HFFc6 (cell line): ENCODE data around the gene PML. TPM values are rescaled to one million over a fixed set of nuclear protein-coding genes. Genes with fewer than 3 reads are reported as not detected.
"Not testable (repeated sequence)": the region's sequence is repeated elsewhere in the genome, so short reads cannot be mapped to it uniquely, and the experiment has no call there.

Experiments
- DNase-seq: peaks from one replicate; pipeline ENCODE4 v3.0.0-alpha.2; 2018
- H3K27ac Mint-ChIP-seq: 2 replicates; pipeline ENCODE4 v1.8.0; 2020; ENCODE audit warnings: mild to moderate bottlenecking, mixed read lengths
- H3K27me3 Mint-ChIP-seq: 2 replicates; pipeline ENCODE4 v1.8.0; 2021; ENCODE audit warnings: mild to moderate bottlenecking, moderate library complexity, mixed read lengths; ENCODE audit not compliant: insufficient read depth
- H3K36me3 Mint-ChIP-seq: 2 replicates; pipeline ENCODE4 v1.8.0; 2021; ENCODE audit warnings: low read depth, mixed read lengths
- H3K4me1 Mint-ChIP-seq: 2 replicates; pipeline ENCODE4 v1.8.0; 2020; ENCODE audit warnings: low read depth, mixed read lengths
- H3K4me3 Mint-ChIP-seq: 2 replicates; pipeline ENCODE4 v1.8.0; 2020; ENCODE audit warnings: mild to moderate bottlenecking, moderate library complexity, mixed read lengths
- H3K9me3 Mint-ChIP-seq: 2 replicates; pipeline ENCODE4 v1.8.0; 2020; ENCODE audit warnings: mild to moderate bottlenecking, mixed read lengths
- CTCF ChIP-seq: fragments of 200-600 bp; sonication (generic); IDR thresholded peaks from 2 replicates; pipeline ENCODE4 v1.5.0; 2021; ENCODE audit warnings: antibody characterized with exemption, mild to moderate bottlenecking
- total RNA-seq, 6 experiments: library from RNA; stranded (reverse); fragmentation: NEBNext Ultra II Directional; extraction: Animal tissue kit (Norgen Biotek cat#: 25700); gene quantifications; 2 replicates in 1 of 6; 3 replicates in 5 of 6; pipeline ENCODE4 v1.2.3, GENCODE V29; 2021

Gene PML
- total RNA-seq, 6 experiments from 2014 or later = 45.2 to 51.8 (median 47.5) TPM

GRCh38 chr15:74060251-74060650, 65.7 kb downstream of the PML start:
- no peak for DNase-seq
- no peak for TF ChIP-seq CTCF
- Mint-ChIP-seq H3K36me3 (no peaks in the 10 kb centered on the region), H3K4me1 (no peaks in the 10 kb centered on the region), H3K9me3 (no peaks in the 10 kb centered on the region), H3K27me3 (peaks cover 13% of the 10 kb centered on the region), H3K4me3 (no peak overlapping the region), H3K27ac (no peak overlapping the region)

GRCh38 chr15:74062236-74062635, 67.7 kb downstream of the PML start:
- H3K4me3 Mint-ChIP-seq = no peak overlapping the region
- DNase-seq = no peak
- H3K36me3 Mint-ChIP-seq = no peaks in the 10 kb centered on the region
- no peak overlapping the region for H3K27ac Mint-ChIP-seq
- H3K4me1 Mint-ChIP-seq = no peaks in the 10 kb centered on the region
- H3K27me3 Mint-ChIP-seq = peaks cover 15% of the 10 kb centered on the region
- H3K9me3 Mint-ChIP-seq = no peaks in the 10 kb centered on the region
- TF ChIP-seq CTCF = no peak

GRCh38 chr15:74062671-74063070, 68.2 kb downstream of the PML start:
- no peak for DNase-seq
- no peak for TF ChIP-seq CTCF
- Mint-ChIP-seq H3K36me3 (no peaks in the 10 kb centered on the region), H3K27me3 (peaks cover 15% of the 10 kb centered on the region), H3K4me3 (no peak overlapping the region), H3K27ac (no peak overlapping the region), H3K9me3 (no peaks in the 10 kb centered on the region), H3K4me1 (no peaks in the 10 kb centered on the region)

GRCh38 chr15:74063425-74064146, 69.1 kb downstream of the PML start:
- H3K4me1 Mint-ChIP-seq, H3K4me3 Mint-ChIP-seq, DNase-seq, H3K9me3 Mint-ChIP-seq, H3K27ac Mint-ChIP-seq, H3K36me3 Mint-ChIP-seq: not testable (repeated sequence)
- peaks cover 15% of the 10 kb centered on the region for H3K27me3 Mint-ChIP-seq

GRCh38 chr15:74064183-74064582, 69.7 kb downstream of the PML start:
- not testable (repeated sequence) for H3K9me3 Mint-ChIP-seq, H3K27ac Mint-ChIP-seq, H3K4me1 Mint-ChIP-seq, H3K36me3 Mint-ChIP-seq, DNase-seq, H3K4me3 Mint-ChIP-seq
- peaks cover 15% of the 10 kb centered on the region for H3K27me3 Mint-ChIP-seq

- not testable (repeated sequence) for H3K4me3 Mint-ChIP-seq, H3K9me3 Mint-ChIP-seq, H3K27ac Mint-ChIP-seq, H3K36me3 Mint-ChIP-seq, DNase-seq, H3K4me1 Mint-ChIP-seq
- peaks cover 15% of the 10 kb centered on the region for H3K27me3 Mint-ChIP-seq
Observed at GRCh38 chr15:74064822-74065221, 70.3 kb downstream of the PML start.

- not testable (repeated sequence) for H3K36me3 Mint-ChIP-seq, H3K27ac Mint-ChIP-seq, H3K4me1 Mint-ChIP-seq, H3K9me3 Mint-ChIP-seq, H3K4me3 Mint-ChIP-seq, DNase-seq
- peaks cover 12% of the 10 kb centered on the region for H3K27me3 Mint-ChIP-seq
- TF ChIP-seq CTCF = peak; percentile 76
Observed at GRCh38 chr15:74065684-74066411, 71.3 kb downstream of the PML start.

GRCh38 chr15:74071645-74072044, 77.1 kb downstream of the PML start:
- not testable (repeated sequence) for H3K9me3 Mint-ChIP-seq, H3K27me3 Mint-ChIP-seq, H3K4me3 Mint-ChIP-seq, H3K4me1 Mint-ChIP-seq, H3K36me3 Mint-ChIP-seq, DNase-seq, H3K27ac Mint-ChIP-seq

GRCh38 chr15:74072132-74072531, 77.6 kb downstream of the PML start:
- H3K36me3 Mint-ChIP-seq, H3K4me3 Mint-ChIP-seq, H3K27ac Mint-ChIP-seq, H3K9me3 Mint-ChIP-seq, H3K4me1 Mint-ChIP-seq, H3K27me3 Mint-ChIP-seq, DNase-seq: not testable (repeated sequence)
